OCI-LY3 (cell line): ENCODE results near the gene RBM26.

Experiments
- H2AFZ ChIP-seq: fragments of 200-600, 300-600 bp; shearing (Covaris generic); 2 replicates; pipeline ENCODE4 v1.6.0; 2014; ENCODE audit warnings: antibody characterized with exemption, low read depth, low read length
- H3K27ac ChIP-seq: fragments of 200-600, 300-600 bp; sonication (generic); 2 replicates; pipeline ENCODE4 v1.5.1; 2014; ENCODE audit warnings: mild to moderate bottlenecking, low read length, moderate library complexity, mixed read lengths
- H3K27me3 ChIP-seq: fragments of 200-600, 300-600 bp; sonication (generic); 2 replicates; pipeline ENCODE4 v1.6.1; 2014; ENCODE audit warnings: low read depth, low read length, mixed read lengths
- H3K36me3 ChIP-seq: fragments of 200-600, 300-600 bp; sonication (generic); replicated peaks from 2 replicates; pipeline ENCODE3; 2014; ENCODE audit warnings: low read depth, low read length, mixed read lengths
- H3K4me1 ChIP-seq: fragments of 300-600, 200-600 bp; sonication (generic); 2 replicates; pipeline ENCODE4 v1.6.1; 2014; ENCODE audit warnings: low read length, mixed read lengths
- H3K4me2 ChIP-seq: fragments of 200-600, 300-600 bp; sonication (generic); 2 replicates; pipeline ENCODE4 v1.6.1; 2014; ENCODE audit warnings: low read length, mixed read lengths
- H3K4me3 ChIP-seq: fragments of 300-600, 200-600 bp; sonication (generic); 2 replicates; pipeline ENCODE4 v1.5.1; 2014; ENCODE audit warnings: antibody characterized with exemption, mild to moderate bottlenecking, low read length, moderate library complexity
- H3K79me2 ChIP-seq: fragments of 300-600, 200-600 bp; shearing (Covaris generic); 2 replicates; pipeline ENCODE4 v1.6.1; 2014; ENCODE audit warnings: mild to moderate bottlenecking, low read length, mixed read lengths
- H3K9ac ChIP-seq: fragments of 300-600, 200-600 bp; shearing (Covaris generic); 2 replicates; pipeline ENCODE4 v1.6.0; 2014; ENCODE audit warnings: mild to moderate bottlenecking, low read length, moderate library complexity
- H3K9me3 ChIP-seq: fragments of 200-600, 300-600 bp; shearing (Covaris generic); 2 replicates; pipeline ENCODE4 v1.6.1; 2014; ENCODE audit warnings: low read length, mixed read lengths; ENCODE audit not compliant: insufficient read depth
- H4K20me1 ChIP-seq: fragments of 200-600, 300-600 bp; sonication (generic); 2 replicates; pipeline ENCODE4 v1.6.1; 2016; ENCODE audit warnings: low read length, mixed read lengths; ENCODE audit not compliant: insufficient read depth
- CTCF ChIP-seq: fragments of 200-600, 300-600 bp; sonication (generic); IDR thresholded peaks from 2 replicates; pipeline ENCODE4 v1.5.1; 2014; ENCODE audit warnings: antibody characterized with exemption, low read length, low read depth
- EZH2phosphoT487 ChIP-seq: fragments of 200-600 bp; shearing (Covaris generic); IDR thresholded peaks from 2 replicates; pipeline ENCODE4 v1.6.1; 2018; ENCODE audit warnings: antibody characterized with exemption, mixed run types, low read depth

RBM26 gene

GRCh38 chr13:79432086-79432485 lies 26.0 kb upstream of the RBM26 start:
- Histone ChIP-seq H3K27me3 (no peaks in the 10 kb centered on the region), H3K36me3 (no peaks in the 10 kb centered on the region), H4K20me1 (no peaks in the 10 kb centered on the region), H3K4me2 (no peak overlapping the region), H3K27ac (no peak overlapping the region), H3K4me1 (no peaks in the 10 kb centered on the region), H3K9ac (no peak overlapping the region), H3K4me3 (no peak overlapping the region), H2AFZ (no peak overlapping the region), H3K79me2 (no peaks in the 10 kb centered on the region), H3K9me3 (no peaks in the 10 kb centered on the region)
- TF ChIP-seq EZH2phosphoT487 (no peak), CTCF (no peak)

- no peak overlapping the region for H3K4me2 ChIP-seq
- no peaks in the 10 kb centered on the region for H3K27me3 ChIP-seq
- H3K9me3 ChIP-seq, result no peaks in the 10 kb centered on the region
- H2AFZ ChIP-seq, result no peak overlapping the region
- no peaks in the 10 kb centered on the region for H3K36me3 ChIP-seq
- no peaks in the 10 kb centered on the region for H3K4me1 ChIP-seq
- no peaks in the 10 kb centered on the region for H3K79me2 ChIP-seq
- H4K20me1 ChIP-seq, result no peaks in the 10 kb centered on the region
- no peak overlapping the region for H3K27ac ChIP-seq
- H3K9ac ChIP-seq, result no peak overlapping the region
- no peak overlapping the region for H3K4me3 ChIP-seq
- no peak for TF ChIP-seq CTCF
These were observed 23.3 kb upstream of the RBM26 start for GRCh38 chr13:79429309-79429708.

DNA sequence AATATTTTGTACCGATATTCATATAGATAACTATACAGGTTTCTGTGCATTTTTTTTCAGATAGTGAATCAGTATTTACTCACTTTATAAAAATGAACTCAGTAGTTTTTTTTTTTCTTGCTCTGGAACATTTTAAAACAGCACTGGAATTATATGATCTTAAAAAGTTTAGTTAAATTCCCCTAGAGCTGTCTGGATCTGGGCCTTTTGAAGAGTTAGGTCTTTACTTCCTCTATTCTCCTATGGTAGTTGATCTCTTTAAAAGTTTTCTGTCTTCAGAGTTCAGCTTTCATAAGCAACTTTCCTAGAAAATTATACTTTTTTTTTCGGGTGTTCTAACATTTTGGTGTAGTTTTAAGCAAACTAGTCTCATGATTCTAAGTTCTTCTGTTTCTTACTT lies 21.8 kb upstream of the RBM26 start:
- Histone ChIP-seq H3K9me3 (no peaks in the 10 kb centered on the region), H3K27ac (no peak overlapping the region), H4K20me1 (no peaks in the 10 kb centered on the region), H3K36me3 (no peaks in the 10 kb centered on the region), H3K4me2 (no peak overlapping the region), H3K4me1 (no peaks in the 10 kb centered on the region), H3K79me2 (no peaks in the 10 kb centered on the region), H3K27me3 (no peaks in the 10 kb centered on the region), H3K4me3 (no peak overlapping the region), H3K9ac (no peak overlapping the region), H2AFZ (no peak overlapping the region)
- no peak for TF ChIP-seq CTCF
- no peak for TF ChIP-seq EZH2phosphoT487

GRCh38 chr13:79427265-79427664 lies 21.2 kb upstream of the RBM26 start:
- Histone ChIP-seq H3K27ac (no peak overlapping the region), H3K9ac (no peak overlapping the region), H3K4me2 (no peak overlapping the region)

More at GRCh38 chr13:79427265-79427664, 21.2 kb upstream of the RBM26 start:
- no peak for TF ChIP-seq EZH2phosphoT487
- TF ChIP-seq CTCF, result no peak
- Histone ChIP-seq H3K9me3 (no peaks in the 10 kb centered on the region), H3K4me3 (no peak overlapping the region), H3K27me3 (no peaks in the 10 kb centered on the region), H3K79me2 (no peaks in the 10 kb centered on the region), H3K36me3 (no peaks in the 10 kb centered on the region), H2AFZ (no peak overlapping the region), H4K20me1 (no peaks in the 10 kb centered on the region), H3K4me1 (no peaks in the 10 kb centered on the region)
